Spinal cord (tissue), 10 donors: ENCODE data around the gene GRIK1. TPM values are rescaled to one million over a fixed set of nuclear protein-coding genes. Genes with fewer than 3 reads are reported as not detected.

Experiments used
- DNase-seq, 6 donors: peaks; one replicate each; pipeline versions ENCODE4 v3.0.0 to v3.0.0-alpha.2; 2013 to 2015; ENCODE audit warnings: low spot score in 6 of 6, low read depth in 4 of 6
- H3K27ac ChIP-seq: one replicate; pipeline ENCODE4 v1.5.1; 2013; ENCODE audit warnings: low read depth, low read length, control low read depth
- H3K27me3 ChIP-seq: one replicate; pipeline ENCODE4 v1.6.1; 2013; ENCODE audit warnings: low read length; ENCODE audit not compliant: control insufficient read depth, insufficient read depth
- H3K36me3 ChIP-seq: one replicate; pipeline ENCODE4 v1.6.1; 2013; ENCODE audit warnings: low read length; ENCODE audit not compliant: control insufficient read depth, insufficient read depth
- H3K4me1 ChIP-seq: one replicate; pipeline ENCODE4 v1.6.1; 2013; ENCODE audit warnings: low read length; ENCODE audit not compliant: control insufficient read depth, insufficient read depth
- H3K4me3 ChIP-seq: one replicate; pipeline ENCODE4 v1.5.1; 2013; ENCODE audit warnings: low read depth, low read length, control low read depth
- H3K9me3 ChIP-seq: one replicate; pipeline ENCODE4 v1.6.1; 2013; ENCODE audit warnings: low read length; ENCODE audit not compliant: control insufficient read depth, insufficient read depth
- WGBS: methylation state at CpG from one replicate; pipeline ENCODE4 v1.1.5; 2013; ENCODE audit warnings: missing lambda C conversion rate; ENCODE audit not compliant: insufficient coverage; 5-methylcytosine and 5-hydroxymethylcytosine counted together
- polyA plus RNA-seq, 2 donors: library from polyadenylated mRNA; unstranded; fragments of 120-200 nt; gene quantifications; one replicate each; pipeline ENCODE4 v1.2.1, GENCODE V29; 2013; ENCODE audit not compliant: insufficient read length in 2 of 2
- total RNA-seq, 2 donors: library from RNA; depleted of rRNA in 1 of 2; stranded (reverse); fragments of 120-200 nt in 1 of 2; fragments of >200 nt in 1 of 2; gene quantifications; one replicate each; pipeline versions ENCODE4 v1.2.3 to v1.2.4, GENCODE V29; 2013 to 2014
- donor health status: healthy.

The GRIK1 gene
- total and polyA plus RNA-seq, 4 donors: 12.0 to 35.0 (median 29.6) TPM

- 80% methylated on average over 1 of the region's 2 CpGs for WGBS
- no peak for DNase-seq
- H3K4me1 ChIP-seq: peaks cover 3% of the 10 kb centered on the region
These were observed 162.6 kb downstream of the GRIK1 start for GRCh38 chr21:29777160-29777559.

DNA sequence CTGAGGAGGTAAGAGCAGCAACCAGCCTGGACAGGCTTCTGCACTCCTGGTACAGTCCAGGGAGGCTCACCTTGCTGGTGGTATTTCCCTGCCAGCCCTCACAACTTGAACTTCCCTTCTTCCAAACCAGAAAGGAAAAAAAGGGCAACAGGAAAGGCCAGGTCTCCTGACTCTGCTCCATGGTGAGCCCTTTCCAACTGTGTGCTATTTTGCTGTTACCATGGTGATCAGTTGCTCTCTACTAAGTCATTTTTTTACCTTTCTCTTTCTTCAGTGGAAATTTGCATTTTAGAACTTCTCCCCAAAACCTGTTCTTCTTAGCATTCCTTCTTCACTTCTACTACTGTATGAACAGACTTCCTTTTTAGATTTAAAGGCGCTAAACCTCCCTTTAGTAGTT is 164.3 kb downstream of the GRIK1 start:
- no CpG with 5 or more reads among the region's 1 CpG for WGBS
- Histone ChIP-seq H3K4me3 (no peak overlapping the region), H3K36me3 (no peaks in the 10 kb centered on the region), H3K27ac (no peak overlapping the region), H3K9me3 (no peaks in the 10 kb centered on the region), H3K27me3 (no peaks in the 10 kb centered on the region), H3K4me1 (peaks cover 3% of the 10 kb centered on the region)
- peak in 2 of 6 donors; percentile 19 to 29 for DNase-seq

More at GRCh38 chr21:29777160-29777559, 162.6 kb downstream of the GRIK1 start:
- H3K27ac ChIP-seq: no peak overlapping the region
- H3K4me3 ChIP-seq: no peak overlapping the region
- no peaks in the 10 kb centered on the region for H3K9me3 ChIP-seq
- no peaks in the 10 kb centered on the region for H3K27me3 ChIP-seq
- no peaks in the 10 kb centered on the region for H3K36me3 ChIP-seq

- WGBS: 92% methylated on average over 3 of the region's 4 CpGs
- no peak for DNase-seq
- H3K27ac ChIP-seq: no peak overlapping the region
- H3K36me3 ChIP-seq: no peaks in the 10 kb centered on the region
- no peaks in the 10 kb centered on the region for H3K27me3 ChIP-seq
- H3K9me3 ChIP-seq: no peaks in the 10 kb centered on the region
- peaks cover 3% of the 10 kb centered on the region for H3K4me1 ChIP-seq
- H3K4me3 ChIP-seq: no peak overlapping the region
These were observed 168.2 kb downstream of the GRIK1 start for GRCh38 chr21:29771491-29772066.

DNA sequence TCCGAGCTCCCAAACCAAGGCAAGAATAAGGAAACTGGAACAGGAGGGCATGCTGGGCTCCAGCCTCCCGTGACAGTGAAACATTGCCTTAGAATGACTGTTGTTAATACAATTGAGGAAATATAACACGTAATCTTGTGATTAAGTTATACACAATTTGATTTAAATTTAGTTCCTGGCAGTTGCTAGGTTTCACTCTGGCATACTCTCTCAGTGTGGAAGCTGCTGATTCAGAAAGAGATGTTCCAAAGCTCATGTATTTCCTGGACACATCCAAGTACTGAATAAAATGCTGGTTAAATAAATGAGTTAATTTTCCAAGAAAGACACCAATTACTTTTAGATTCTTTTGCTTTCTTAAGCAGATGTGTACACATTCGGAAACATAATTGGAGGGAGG is 176.1 kb downstream of the GRIK1 start:
- 81% methylated on average over 2 of the region's 4 CpGs for WGBS
- no peaks in the 10 kb centered on the region for H3K27me3 ChIP-seq
- no peaks in the 10 kb centered on the region for H3K9me3 ChIP-seq
- H3K4me3 ChIP-seq: no peak overlapping the region
- no peaks in the 10 kb centered on the region for H3K4me1 ChIP-seq
- H3K27ac ChIP-seq: no peak overlapping the region
- H3K36me3 ChIP-seq: no peaks in the 10 kb centered on the region
- peak in 1 of 6 donors; percentile 20 for DNase-seq

DNA sequence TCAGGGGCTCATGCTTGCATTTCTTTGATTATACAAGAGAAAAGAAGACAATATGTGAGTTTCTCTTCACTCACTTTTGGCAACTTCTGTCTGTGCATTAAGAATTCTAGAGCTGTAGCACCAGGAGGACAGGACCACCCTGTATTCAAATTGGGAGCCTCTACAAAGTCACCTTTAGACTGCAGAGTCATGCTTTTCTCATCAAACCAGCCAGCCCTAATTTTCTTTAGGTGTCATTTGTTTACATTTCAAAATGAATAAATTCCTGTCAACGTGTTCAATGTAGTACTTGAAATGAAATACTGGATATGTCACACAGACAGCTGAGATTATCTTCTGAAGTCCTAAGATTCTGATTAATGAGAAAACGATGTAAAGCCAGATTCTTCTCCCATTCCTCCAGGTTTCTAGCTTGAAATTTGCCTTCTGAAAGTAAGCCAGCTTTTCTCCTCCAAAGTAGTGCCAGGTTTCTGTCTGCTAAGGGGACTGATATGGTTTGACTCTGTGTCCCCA is 177.2 kb downstream of the GRIK1 start:
- H3K27me3 ChIP-seq: no peaks in the 10 kb centered on the region
- no peaks in the 10 kb centered on the region for H3K9me3 ChIP-seq
- WGBS: no CpG with 5 or more reads among the region's 2 CpGs
- H3K4me3 ChIP-seq: no peak overlapping the region
- no peaks in the 10 kb centered on the region for H3K4me1 ChIP-seq
- no peak for DNase-seq
- H3K27ac ChIP-seq: no peak overlapping the region
- no peaks in the 10 kb centered on the region for H3K36me3 ChIP-seq

DNA sequence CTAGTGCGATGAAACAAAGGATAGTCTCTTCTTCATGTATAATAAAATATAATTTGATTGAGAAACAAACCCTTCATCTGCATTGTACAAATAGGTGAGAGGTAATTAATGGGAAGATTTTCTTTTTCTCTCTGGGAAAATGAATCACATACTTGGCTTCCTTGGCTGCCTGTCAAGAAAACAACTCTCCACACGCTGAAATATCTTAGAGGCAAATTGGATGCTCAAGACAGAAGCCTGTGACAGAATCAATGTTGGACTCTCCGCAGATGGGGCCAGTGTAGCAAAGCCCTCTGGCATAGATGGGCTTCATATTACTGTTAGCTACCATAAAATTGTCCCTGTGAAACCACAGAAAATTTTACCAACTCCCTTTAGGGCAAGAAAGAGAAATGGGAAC is 186.6 kb downstream of the GRIK1 start:
- no peak overlapping the region for H3K27ac ChIP-seq
- no peaks in the 10 kb centered on the region for H3K36me3 ChIP-seq
- no peak overlapping the region for H3K4me3 ChIP-seq
- H3K4me1 ChIP-seq: no peaks in the 10 kb centered on the region
- 0% methylated on average over 1 of the region's 3 CpGs for WGBS
- no peaks in the 10 kb centered on the region for H3K9me3 ChIP-seq
- peak in 2 of 6 donors; percentile 50 to 54 for DNase-seq
- H3K27me3 ChIP-seq: no peaks in the 10 kb centered on the region

DNA sequence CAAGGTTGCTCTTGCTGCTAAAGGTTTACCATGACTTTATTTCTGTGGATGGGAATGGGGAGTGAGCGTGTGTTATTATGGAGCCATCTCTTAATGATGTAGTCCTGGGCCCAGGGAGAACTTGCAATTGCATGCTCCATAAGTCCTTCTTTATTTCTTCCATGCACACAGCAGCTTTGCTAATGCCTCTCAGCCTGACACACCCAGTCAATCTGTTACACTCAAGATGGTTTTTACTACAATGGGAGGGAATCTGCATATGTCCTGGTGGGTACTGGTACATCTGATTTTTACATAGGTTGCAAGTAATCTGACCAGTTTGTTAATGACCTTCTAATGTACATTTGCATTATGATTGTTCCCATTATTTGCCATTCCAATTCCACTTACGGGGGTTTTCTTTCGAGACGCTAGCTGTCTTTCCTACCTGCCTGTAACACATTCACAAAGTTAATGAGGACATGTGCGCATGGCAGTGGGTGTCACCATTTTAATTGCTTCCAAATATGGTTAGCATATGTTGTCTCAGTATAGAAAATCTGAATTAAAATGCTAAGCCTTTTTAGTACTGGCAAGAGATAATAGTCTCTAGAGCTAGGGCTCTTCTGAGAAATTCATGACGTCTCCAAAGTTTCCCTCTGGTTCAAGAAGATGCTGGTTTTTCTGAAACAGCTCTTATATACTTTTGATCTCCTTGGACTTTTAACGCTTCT is 188.2 kb downstream of the GRIK1 start:
- Histone ChIP-seq H3K4me3 (no peak overlapping the region), H3K9me3 (no peaks in the 10 kb centered on the region), H3K27me3 (no peaks in the 10 kb centered on the region), H3K36me3 (no peaks in the 10 kb centered on the region), H3K27ac (no peak overlapping the region), H3K4me1 (no peaks in the 10 kb centered on the region)
- DNase-seq: peak in 2 of 6 donors; percentile 46 to 60
- no CpG with 5 or more reads among the region's 7 CpGs for whole genome bisulfite sequencing

DNA sequence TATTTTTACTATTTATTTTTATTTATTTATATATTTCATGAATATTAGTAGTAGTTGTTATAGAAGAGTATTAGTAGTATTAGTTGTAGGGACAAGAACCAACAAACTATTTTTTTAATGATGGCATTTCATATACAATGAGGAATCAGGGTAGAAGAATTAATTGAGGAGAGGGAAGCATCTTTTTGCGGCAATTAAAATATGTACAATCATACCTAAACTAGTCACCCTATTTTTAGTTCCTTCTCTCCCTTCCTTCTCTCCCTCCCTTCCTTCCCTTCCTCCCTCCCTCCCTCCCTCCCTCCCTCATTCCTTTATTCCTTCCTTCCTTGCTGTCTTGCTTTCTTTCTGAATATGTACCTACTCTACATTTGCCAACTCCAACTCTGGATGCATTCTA is 189.8 kb downstream of the GRIK1 start:
- Histone ChIP-seq H3K4me1 (no peaks in the 10 kb centered on the region), H3K4me3 (no peak overlapping the region), H3K9me3 (no peaks in the 10 kb centered on the region), H3K36me3 (no peaks in the 10 kb centered on the region), H3K27me3 (no peaks in the 10 kb centered on the region), H3K27ac (no peak overlapping the region)
- no CpG with 5 or more reads among the region's 1 CpG for WGBS
- DNase-seq: no peak

- H3K9me3 ChIP-seq: no peaks in the 10 kb centered on the region
- DNase-seq: no peak
- no peaks in the 10 kb centered on the region for H3K4me1 ChIP-seq
- H3K27ac ChIP-seq: no peak overlapping the region
- no peak overlapping the region for H3K4me3 ChIP-seq
- H3K27me3 ChIP-seq: no peaks in the 10 kb centered on the region
- 73% methylated on average over 3 of the region's 3 CpGs for WGBS
- H3K36me3 ChIP-seq: no peaks in the 10 kb centered on the region
These were observed 190.6 kb downstream of the GRIK1 start for GRCh38 chr21:29749223-29749622.
